Measurements from ENCODE around the gene NDRG4. TPM values are rescaled to one million over a fixed set of nuclear protein-coding genes. Genes with fewer than 3 reads are reported as not detected.

NDRG4 gene
- total RNA-seq, 1 donor from 2014 or later, result 1.8 TPM

GRCh38 chr16:58507195-58507962 lies 7.4 kb downstream of the NDRG4 start:
- Mint-ChIP-seq H3K4me1 (peaks cover 2% of the 10 kb centered on the region), H3K36me3 (ENCODE audit: low read depth) (no peaks in the 10 kb centered on the region)

GRCh38 chr16:58507963-58508670 lies 8.2 kb downstream of the NDRG4 start:
- no peaks in the 10 kb centered on the region for H3K36me3 Mint-ChIP-seq (ENCODE audit: low read depth)
- no peak overlapping the region for H3K27ac Mint-ChIP-seq
- peaks cover 2% of the 10 kb centered on the region for H3K4me1 Mint-ChIP-seq
- ChIA-PET POLR2A (no interaction called here), CTCF (interaction anchor here (1.2 to 1.6 kb wide), 2 partner anchors 151 to 248 kb away, joined by 3 to 4 read pairs; no protein-coding TSS in a partner anchor)
- H3K9me3 Mint-ChIP-seq, result no peaks in the 10 kb centered on the region
- no peak overlapping the region for H3K4me3 Mint-ChIP-seq
- TF ChIP-seq, protein P1, sequence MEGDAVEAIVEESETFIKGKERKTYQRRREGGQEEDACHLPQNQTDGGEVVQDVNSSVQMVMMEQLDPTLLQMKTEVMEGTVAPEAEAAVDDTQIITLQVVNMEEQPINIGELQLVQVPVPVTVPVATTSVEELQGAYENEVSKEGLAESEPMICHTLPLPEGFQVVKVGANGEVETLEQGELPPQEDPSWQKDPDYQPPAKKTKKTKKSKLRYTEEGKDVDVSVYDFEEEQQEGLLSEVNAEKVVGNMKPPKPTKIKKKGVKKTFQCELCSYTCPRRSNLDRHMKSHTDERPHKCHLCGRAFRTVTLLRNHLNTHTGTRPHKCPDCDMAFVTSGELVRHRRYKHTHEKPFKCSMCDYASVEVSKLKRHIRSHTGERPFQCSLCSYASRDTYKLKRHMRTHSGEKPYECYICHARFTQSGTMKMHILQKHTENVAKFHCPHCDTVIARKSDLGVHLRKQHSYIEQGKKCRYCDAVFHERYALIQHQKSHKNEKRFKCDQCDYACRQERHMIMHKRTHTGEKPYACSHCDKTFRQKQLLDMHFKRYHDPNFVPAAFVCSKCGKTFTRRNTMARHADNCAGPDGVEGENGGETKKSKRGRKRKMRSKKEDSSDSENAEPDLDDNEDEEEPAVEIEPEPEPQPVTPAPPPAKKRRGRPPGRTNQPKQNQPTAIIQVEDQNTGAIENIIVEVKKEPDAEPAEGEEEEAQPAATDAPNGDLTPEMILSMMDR (IDR thresholded peaks at IDR 0.05), result no peak
- intact Hi-C loops (cut with micrococcal nuclease), result no loop called here
- no peak for ATAC-seq (ENCODE audit: low read depth)
- H3K27me3 Mint-ChIP-seq, result peaks cover 2% of the 10 kb centered on the region
- DNase-seq, result no peak

More at GRCh38 chr16:58507195-58507962, 7.4 kb downstream of the NDRG4 start:
- H3K27ac Mint-ChIP-seq, result no peak overlapping the region
- TF ChIP-seq, protein P1 (IDR thresholded peaks at IDR 0.05), result no peak
- ATAC-seq (ENCODE audit: low read depth), result no peak
- no peak overlapping the region for H3K4me3 Mint-ChIP-seq
- peaks cover 7% of the 10 kb centered on the region for H3K27me3 Mint-ChIP-seq
- CTCF ChIA-PET, result no interaction called here
- no peak for DNase-seq
- POLR2A ChIA-PET, result no interaction called here
- H3K9me3 Mint-ChIP-seq, result no peaks in the 10 kb centered on the region
- intact Hi-C loops (cut with micrococcal nuclease), result no loop called here

GRCh38 chr16:58508671-58509251 lies 8.8 kb downstream of the NDRG4 start:
- H3K9me3 Mint-ChIP-seq, result no peaks in the 10 kb centered on the region
- ChIA-PET POLR2A (no interaction called here), CTCF (interaction anchor here (1.2 to 1.6 kb wide), 2 partner anchors 150 to 247 kb away, joined by 3 to 4 read pairs; no protein-coding TSS in a partner anchor)
- intact Hi-C loops (cut with micrococcal nuclease), result no loop called here
- peaks cover 2% of the 10 kb centered on the region for H3K4me1 Mint-ChIP-seq
- H3K27ac Mint-ChIP-seq, result no peak overlapping the region
- DNase-seq (no peak), ATAC-seq (ENCODE audit: low read depth) (no peak)
- TF ChIP-seq, protein P1 (IDR thresholded peaks at IDR 0.05), result no peak
- H3K4me3 Mint-ChIP-seq, result no peak overlapping the region
- H3K27me3 Mint-ChIP-seq, result no peaks in the 10 kb centered on the region
- no peaks in the 10 kb centered on the region for H3K36me3 Mint-ChIP-seq (ENCODE audit: low read depth)

- Mint-ChIP-seq H3K9me3 (no peaks in the 10 kb centered on the region), H3K27me3 (no peaks in the 10 kb centered on the region), H3K36me3 (ENCODE audit: low read depth) (no peaks in the 10 kb centered on the region), H3K27ac (no peak overlapping the region), H3K4me1 (peaks cover 2% of the 10 kb centered on the region), H3K4me3 (no peak overlapping the region)
- TF ChIP-seq, protein P1 (IDR thresholded peaks at IDR 0.05), result no peak
- ChIA-PET CTCF (interaction anchor here (1.2 to 1.6 kb wide), 2 partner anchors 149 to 246 kb away, joined by 3 to 4 read pairs; no protein-coding TSS in a partner anchor), POLR2A (no interaction called here)
- DNase-seq, result no peak
- no peak for ATAC-seq (ENCODE audit: low read depth)
- intact Hi-C loops (cut with micrococcal nuclease), result loop anchor here (10.0 kb wide), 1 partner anchor 385 kb away; the partner anchor contains the start of gene CFAP20
Measured at GRCh38 chr16:58509256-58510096, 9.5 kb downstream of the NDRG4 start.
